HG03439 (cell line): ENCODE results near the gene BAG1.

Experiments used
- ATAC-seq: cut with Tn5 transposase; IDR thresholded peaks from one replicate; pipeline ENCODE4 v1.9.1; 2021; ENCODE audit warnings: mild to moderate bottlenecking, moderate library complexity; ENCODE audit not compliant: unreplicated experiment

BAG1 gene

GRCh38 chr9:33244137-33244784 is 20.2 kb downstream of the BAG1 start:
- ATAC-seq: no peak

- ATAC-seq: no peak
Measured at GRCh38 chr9:33242609-33243134, 21.8 kb downstream of the BAG1 start.

GRCh38 chr9:33241298-33241697 is 23.2 kb downstream of the BAG1 start:
- no peak for ATAC-seq

- ATAC-seq: no peak
Measured at GRCh38 chr9:33239921-33240320, 24.6 kb downstream of the BAG1 start, which contains the start of gene SPINK4. Gene SPINK4 (plus strand): TSS chr9:33240167. CDS start chr9:33240209, 42 bp downstream.

GRCh38 chr9:33236571-33236970 is 27.9 kb downstream of the BAG1 start:
- ATAC-seq: no peak

- no peak for ATAC-seq
Measured at GRCh38 chr9:33234511-33235467, 29.7 kb downstream of the BAG1 start.

GRCh38 chr9:33233626-33234342 is 30.7 kb downstream of the BAG1 start:
- no peak for ATAC-seq

GRCh38 chr9:33232815-33233214 is 31.7 kb downstream of the BAG1 start:
- ATAC-seq: no peak

- no peak for ATAC-seq
Measured at GRCh38 chr9:33231623-33231942, 32.9 kb downstream of the BAG1 start.

- no peak for ATAC-seq
Measured at GRCh38 chr9:33230756-33231622, 33.5 kb downstream of the BAG1 start.

GRCh38 chr9:33229359-33230114 is 35.0 kb downstream of the BAG1 start:
- ATAC-seq: no peak

- ATAC-seq: no peak
Measured at GRCh38 chr9:33228606-33229005, 35.9 kb downstream of the BAG1 start.

- no peak for ATAC-seq
Measured at GRCh38 chr9:33227741-33228140, 36.8 kb downstream of the BAG1 start.

- no peak for ATAC-seq
Measured at GRCh38 chr9:33227008-33227398, 37.5 kb downstream of the BAG1 start.

- ATAC-seq: no peak
Measured at GRCh38 chr9:33225319-33226147, 39.0 kb downstream of the BAG1 start.

GRCh38 chr9:33223696-33224095 is 40.8 kb downstream of the BAG1 start:
- no peak for ATAC-seq

GRCh38 chr9:33222031-33222430 is 42.5 kb downstream of the BAG1 start:
- no peak for ATAC-seq

- ATAC-seq: no peak
Measured at GRCh38 chr9:33221568-33221884, 43.0 kb downstream of the BAG1 start.
